ENCODE measurements around the gene SAP25. TPM values are rescaled to one million over a fixed set of nuclear protein-coding genes. Genes with fewer than 3 reads are reported as not detected.
"Not testable (repeated sequence)": the region's sequence is repeated elsewhere in the genome, so short reads cannot be mapped to it uniquely, and the experiment has no call there.

Gene SAP25
- total RNA-seq, 1 experiment from 2014 or later = 3.0 TPM

- BruUV-seq (replicated peaks) = no TSS peak
- in situ Hi-C loops (cut with HindIII; ENCODE audit: low pct_unique_long_range_greater_than_20kb, low sequenced_read_pairs) (no loop called here), intact Hi-C loops (cut with micrococcal nuclease; ENCODE audit: unreplicated experiment) (no loop called here)
- H3K4me3 ChIP-seq (ENCODE audit: low read depth in 2 of 2, low read length in 2 of 2) = no peak overlapping the region
- H3K36me3 ChIP-seq (ENCODE audit: control insufficient read depth, insufficient read depth, low read length) = no peaks in the 10 kb centered on the region
- no peaks in the 10 kb centered on the region for H3K4me1 ChIP-seq (ENCODE audit: control insufficient read depth, insufficient read depth, low read length)
- POLR2A ChIA-PET = interaction anchor here (0.6 kb wide), 1 partner anchor 38 kb away, joined by 3 read pairs; no protein-coding TSS in a partner anchor
- no peak overlapping the region for H3K27ac ChIP-seq (ENCODE audit: low read length)
- DNase-seq (ENCODE audit: low read depth, low spot score) = no peak
- no peaks in the 10 kb centered on the region for H3K27me3 ChIP-seq (ENCODE audit: control insufficient read depth, insufficient read depth, low read length)
- CTCF ChIA-PET = no interaction called here
- no peak for ATAC-seq
- no peak for TF ChIP-seq REST (IDR thresholded peaks at IDR 0.05; ENCODE audit: insufficient read depth in 1 of 2, low read depth in 2 of 2, low read length in 1 of 2)
- no peak for TF ChIP-seq SIN3A (IDR thresholded peaks at IDR 0.05; ENCODE audit: borderline replicate concordance, insufficient read depth, low read depth, low read length)
- TF ChIP-seq POLR2AphosphoS5 (IDR thresholded peaks at IDR 0.05; ENCODE audit: low read depth, low read length) = no peak
- TF ChIP-seq, protein P1, sequence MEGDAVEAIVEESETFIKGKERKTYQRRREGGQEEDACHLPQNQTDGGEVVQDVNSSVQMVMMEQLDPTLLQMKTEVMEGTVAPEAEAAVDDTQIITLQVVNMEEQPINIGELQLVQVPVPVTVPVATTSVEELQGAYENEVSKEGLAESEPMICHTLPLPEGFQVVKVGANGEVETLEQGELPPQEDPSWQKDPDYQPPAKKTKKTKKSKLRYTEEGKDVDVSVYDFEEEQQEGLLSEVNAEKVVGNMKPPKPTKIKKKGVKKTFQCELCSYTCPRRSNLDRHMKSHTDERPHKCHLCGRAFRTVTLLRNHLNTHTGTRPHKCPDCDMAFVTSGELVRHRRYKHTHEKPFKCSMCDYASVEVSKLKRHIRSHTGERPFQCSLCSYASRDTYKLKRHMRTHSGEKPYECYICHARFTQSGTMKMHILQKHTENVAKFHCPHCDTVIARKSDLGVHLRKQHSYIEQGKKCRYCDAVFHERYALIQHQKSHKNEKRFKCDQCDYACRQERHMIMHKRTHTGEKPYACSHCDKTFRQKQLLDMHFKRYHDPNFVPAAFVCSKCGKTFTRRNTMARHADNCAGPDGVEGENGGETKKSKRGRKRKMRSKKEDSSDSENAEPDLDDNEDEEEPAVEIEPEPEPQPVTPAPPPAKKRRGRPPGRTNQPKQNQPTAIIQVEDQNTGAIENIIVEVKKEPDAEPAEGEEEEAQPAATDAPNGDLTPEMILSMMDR (IDR thresholded peaks at IDR 0.05) = no peak
- no peak for TF ChIP-seq TCF7L2 (IDR thresholded peaks at IDR 0.05; ENCODE audit: low read depth, low read length)
- no peaks in the 10 kb centered on the region for H3K9me3 ChIP-seq (ENCODE audit: control insufficient read depth, insufficient read depth, low read depth, low read length)
Observed at GRCh38 chr7:100532165-100533022, 41.3 kb downstream of the SAP25 start.

- H3K36me3 ChIP-seq (ENCODE audit: control insufficient read depth, insufficient read depth, low read length); in situ Hi-C loops (cut with HindIII; ENCODE audit: low pct_unique_long_range_greater_than_20kb, low sequenced_read_pairs); CTCF ChIA-PET; POLR2A ChIA-PET; H3K27ac ChIP-seq (ENCODE audit: low read length); DNase-seq (ENCODE audit: low read depth, low spot score); BruUV-seq (replicated peaks); H3K4me3 ChIP-seq (ENCODE audit: low read depth in 2 of 2, low read length in 2 of 2); intact Hi-C loops (cut with micrococcal nuclease; ENCODE audit: unreplicated experiment); H3K4me1 ChIP-seq (ENCODE audit: control insufficient read depth, insufficient read depth, low read length); H3K27me3 ChIP-seq (ENCODE audit: control insufficient read depth, insufficient read depth, low read length); H3K9me3 ChIP-seq (ENCODE audit: control insufficient read depth, insufficient read depth, low read depth, low read length); ATAC-seq: not testable (repeated sequence)
Observed at GRCh38 chr7:100528108-100528866, 45.4 kb downstream of the SAP25 start.

DNA sequence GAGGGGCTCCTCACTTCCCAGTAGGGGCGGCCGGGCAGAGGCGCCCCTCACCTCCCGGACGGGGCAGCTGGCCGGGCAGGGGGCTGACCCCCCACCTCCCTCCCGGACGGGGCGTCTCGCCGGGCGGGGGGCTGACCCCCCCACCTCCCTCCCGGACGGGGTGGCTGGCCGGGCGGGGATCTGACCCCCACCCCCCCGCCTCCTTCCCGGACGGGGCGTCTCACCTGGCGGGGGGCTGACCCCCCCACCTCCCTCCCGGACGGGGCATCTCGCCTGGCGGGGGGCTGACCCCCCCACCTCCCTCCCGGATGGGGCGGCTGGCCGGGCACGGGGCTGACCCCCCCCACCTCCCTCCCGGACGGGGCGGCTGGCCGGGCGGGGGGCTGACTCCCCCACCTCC lies 50.5 kb downstream of the SAP25 start:
- BruUV-seq (replicated peaks); POLR2A ChIA-PET; H3K9me3 ChIP-seq (ENCODE audit: control insufficient read depth, insufficient read depth, low read depth, low read length); H3K27ac ChIP-seq (ENCODE audit: low read length); H3K36me3 ChIP-seq (ENCODE audit: control insufficient read depth, insufficient read depth, low read length); H3K27me3 ChIP-seq (ENCODE audit: control insufficient read depth, insufficient read depth, low read length); H3K4me3 ChIP-seq (ENCODE audit: low read depth in 2 of 2, low read length in 2 of 2); intact Hi-C loops (cut with micrococcal nuclease; ENCODE audit: unreplicated experiment); H3K4me1 ChIP-seq (ENCODE audit: control insufficient read depth, insufficient read depth, low read length); CTCF ChIA-PET; in situ Hi-C loops (cut with HindIII; ENCODE audit: low pct_unique_long_range_greater_than_20kb, low sequenced_read_pairs); DNase-seq (ENCODE audit: low read depth, low spot score); ATAC-seq: not testable (repeated sequence)

Other genes starting within 250 kb of the SAP25 start
- gene PILRB, start 215.8 kb downstream of the SAP25 start, total RNA-seq (2021; ENCODE audit: unreplicated experiment) = 73.2 TPM
- 4.8 TPM for gene PILRA, start 200.4 kb downstream of the SAP25 start, total RNA-seq (2021; ENCODE audit: unreplicated experiment)
- gene ZCWPW1, start 145.2 kb downstream of the SAP25 start, total RNA-seq (2021; ENCODE audit: unreplicated experiment) = 6.5 TPM
- 72.1 TPM for gene MEPCE, start 144.1 kb downstream of the SAP25 start, total RNA-seq (2021; ENCODE audit: unreplicated experiment)
- gene PPP1R35, start 137.4 kb downstream of the SAP25 start, total RNA-seq (2021; ENCODE audit: unreplicated experiment) = 74.4 TPM
- 1.5 TPM for gene SPACDR, start 109.6 kb downstream of the SAP25 start, total RNA-seq (2021; ENCODE audit: unreplicated experiment)
- 82.6 TPM for gene TSC22D4, start 94.7 kb downstream of the SAP25 start, total RNA-seq (2021; ENCODE audit: unreplicated experiment)
- 4.0 TPM for gene NYAP1, start 90.0 kb downstream of the SAP25 start, total RNA-seq (2021; ENCODE audit: unreplicated experiment)
- 42.5 TPM for gene AGFG2, start 34.7 kb downstream of the SAP25 start, total RNA-seq (2021; ENCODE audit: unreplicated experiment)
- gene LRCH4, start 12.2 kb upstream of the SAP25 start, total RNA-seq (2021; ENCODE audit: unreplicated experiment) = 66.4 TPM
- gene FBXO24, start 12.4 kb upstream of the SAP25 start, total RNA-seq (2021; ENCODE audit: unreplicated experiment) = 0.59 TPM
- gene PCOLCE, start 28.5 kb upstream of the SAP25 start, total RNA-seq (2021; ENCODE audit: unreplicated experiment) = 13.8 TPM
- gene MOSPD3, start 38.6 kb upstream of the SAP25 start, total RNA-seq (2021; ENCODE audit: unreplicated experiment) = 25.0 TPM
- gene TFR2, start 67.7 kb upstream of the SAP25 start, total RNA-seq (2021; ENCODE audit: unreplicated experiment) = 9.1 TPM
- not detected for gene ACTL6B, start 82.5 kb upstream of the SAP25 start, total RNA-seq (2021; ENCODE audit: unreplicated experiment)
- 289 TPM for gene GNB2, start 99.8 kb upstream of the SAP25 start, total RNA-seq (2021; ENCODE audit: unreplicated experiment)
- gene GIGYF1, start 120.3 kb upstream of the SAP25 start, total RNA-seq (2021; ENCODE audit: unreplicated experiment) = 52.6 TPM
- 52.3 TPM for gene POP7, start 132.2 kb upstream of the SAP25 start, total RNA-seq (2021; ENCODE audit: unreplicated experiment)
- not detected for gene EPO, start 146.6 kb upstream of the SAP25 start, total RNA-seq (2021; ENCODE audit: unreplicated experiment)
- not detected for gene ZAN, start 159.7 kb upstream of the SAP25 start, total RNA-seq (2021; ENCODE audit: unreplicated experiment)

Measured in Panc1 (cell line).